Measurements from ENCODE around the gene MAST3. TPM values are rescaled to one million over a fixed set of nuclear protein-coding genes. Genes with fewer than 3 reads are reported as not detected.

Gene MAST3
- total and polyA plus RNA-seq, 2 donors (not counting 3 experiments of a cell fraction or from before 2014, with no cell fraction given), result 1.5 to 2.7 TPM

- Histone ChIP-seq H3K36me3 (ENCODE audit: control insufficient read depth in 2 of 2, extremely low read depth in 1 of 2, insufficient read depth in 2 of 2, low read length in 2 of 2) (no peaks in the 10 kb centered on the region), H3K4me1 (ENCODE audit: control insufficient read depth, extremely low read depth, insufficient read depth, low read length) (peaks cover 5% of the 10 kb centered on the region), H3K4me3 (replicated peaks in 1 of 3; ENCODE audit: insufficient read depth in 1 of 3, low read depth in 1 of 3, low read length in 3 of 3) (no peak overlapping the region), H3K9ac (replicated peaks; ENCODE audit: extremely low read depth, insufficient read depth, low read length) (no peak overlapping the region), H3K27me3 (ENCODE audit: control insufficient read depth in 2 of 2, insufficient read depth in 2 of 2, low read length in 2 of 2) (no peaks in the 10 kb centered on the region), H3K79me2 (ENCODE audit: control insufficient read depth, insufficient read depth, low read length) (no peaks in the 10 kb centered on the region), H3K4me2 (ENCODE audit: insufficient read depth, low read length) (no peak overlapping the region), H3K27ac (ENCODE audit: insufficient read depth, low read depth, low read length) (no peak overlapping the region), H4K20me1 (replicated peaks; ENCODE audit: control insufficient read depth, extremely low read depth, insufficient read depth, low read length) (no peaks in the 10 kb centered on the region), H3K9me1 (replicated peaks; ENCODE audit: control insufficient read depth, extremely low read depth, insufficient read depth, low read length) (no peaks in the 10 kb centered on the region), H2AFZ (ENCODE audit: low read depth, low read length) (no peak overlapping the region), H3K9me3 (replicated peaks; ENCODE audit: control insufficient read depth, insufficient read depth, low read length) (no peaks in the 10 kb centered on the region)
- intact Hi-C loops (cut with micrococcal nuclease), result no loop called here
- CTCF ChIA-PET, result interaction anchor here (0.6 to 4.2 kb wide), 6 partner anchors 53 to 190 kb away, joined by 3 to 46 read pairs (median 4); partner anchors contain the start of gene ARRDC2
- dilution Hi-C loops (cut with MboI; ENCODE audit: extremely low pct_ligation_motif_present, low sequenced_read_pairs), result no loop called here
- TF ChIP-seq JUN (IDR thresholded peaks at IDR 0.05; ENCODE audit: borderline replicate concordance, insufficient read depth, insufficient read length, low read depth), result no peak
- TF ChIP-seq EZH2 (IDR thresholded peaks at IDR 0.05; ENCODE audit: borderline replicate concordance, low read depth, low read length, severe bottlenecking), result no peak
- TF ChIP-seq POLR2A (IDR thresholded peaks at IDR 0.05; ENCODE audit: low read depth, low read length), result no peak
- TF ChIP-seq, protein P1, sequence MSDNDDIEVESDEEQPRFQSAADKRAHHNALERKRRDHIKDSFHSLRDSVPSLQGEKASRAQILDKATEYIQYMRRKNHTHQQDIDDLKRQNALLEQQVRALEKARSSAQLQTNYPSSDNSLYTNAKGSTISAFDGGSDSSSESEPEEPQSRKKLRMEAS (IDR thresholded peaks at IDR 0.05; ENCODE audit: insufficient read depth, insufficient read length), result no peak
- no peak for TF ChIP-seq MYC (IDR thresholded peaks at IDR 0.05; ENCODE audit: low read depth, low read length)
- TF ChIP-seq POLR2AphosphoS5 (IDR thresholded peaks at IDR 0.05; ENCODE audit: insufficient read depth, low read depth, low read length), result no peak
- no peak for TF ChIP-seq CTCF (IDR thresholded peaks at IDR 0.05; ENCODE audit: extremely low read depth in 1 of 2, insufficient read depth in 1 of 2, low read depth in 1 of 2, low read length in 2 of 2)
- no peak for TF ChIP-seq FOS (IDR thresholded peaks at IDR 0.05; ENCODE audit: borderline replicate concordance, insufficient read depth, low read length)
- no peak for TF ChIP-seq GATA2 (IDR thresholded peaks at IDR 0.05; ENCODE audit: insufficient read depth, insufficient read length, low read depth, low read length)
- no TSS peak for BruUV-seq (replicated peaks)
- DNase-seq (ENCODE audit: low read depth, low spot score), result no peak
- POLR2A ChIA-PET, result no interaction called here
- FAIRE-seq, result no peak
These were observed 37.1 kb upstream of the MAST3 start for GRCh38 chr19:18060472-18060871.

Measured in endothelial cell of umbilical vein (primary cell).